HG02610 (cell line): ENCODE results near the gene TADA3.

Experiments used
- ATAC-seq: cut with Tn5 transposase; IDR thresholded peaks from one replicate; pipeline ENCODE4 v1.9.1; 2021; ENCODE audit warnings: mild to moderate bottlenecking, moderate library complexity; ENCODE audit not compliant: unreplicated experiment

Gene TADA3

GRCh38 chr3:9810433-9810770 is 18.1 kb upstream of the TADA3 start:
- no peak for ATAC-seq

- ATAC-seq = peak; percentile 37
Observed at GRCh38 chr3:9809615-9810432, 17.6 kb upstream of the TADA3 start, which contains the start of gene TTLL3. TSS of gene TTLL3 (plus strand) at chr3:9810262. CDS start at chr3:9810662, 400 bp downstream.

- peak; percentile 19 for ATAC-seq
Observed at GRCh38 chr3:9809239-9809614, 17.0 kb upstream of the TADA3 start.

- peak; percentile 40 for ATAC-seq
Observed at GRCh38 chr3:9808345-9809037, 16.2 kb upstream of the TADA3 start.

- no peak for ATAC-seq
Observed at GRCh38 chr3:9807981-9808344, 15.7 kb upstream of the TADA3 start.

- no peak for ATAC-seq
Observed at GRCh38 chr3:9806688-9807589, 14.7 kb upstream of the TADA3 start.

- no peak for ATAC-seq
Observed at GRCh38 chr3:9806137-9806536, 13.9 kb upstream of the TADA3 start.

- no peak for ATAC-seq
Observed at GRCh38 chr3:9804996-9805395, 12.7 kb upstream of the TADA3 start.

- ATAC-seq = no peak
Observed at GRCh38 chr3:9803494-9803893, 11.2 kb upstream of the TADA3 start.

GRCh38 chr3:9800529-9800928 is 8.3 kb upstream of the TADA3 start:
- ATAC-seq = no peak

- ATAC-seq = no peak
Observed at GRCh38 chr3:9797196-9797945, 5.1 kb upstream of the TADA3 start.

GRCh38 chr3:9795207-9795606 is 2.9 kb upstream of the TADA3 start:
- peak; percentile 25 for ATAC-seq

- ATAC-seq = no peak
Observed at GRCh38 chr3:9794400-9794799, 2.1 kb upstream of the TADA3 start.

- ATAC-seq = no peak
Observed at GRCh38 chr3:9793161-9793781, 998 bp upstream of the TADA3 start.

GRCh38 chr3:9791790-9792404 is 376 bp downstream of the TADA3 start:
- no peak for ATAC-seq

GRCh38 chr3:9791127-9791526 is 1.1 kb downstream of the TADA3 start:
- no peak for ATAC-seq

- no peak for ATAC-seq
Observed at GRCh38 chr3:9787714-9788113, 4.6 kb downstream of the TADA3 start.

- no peak for ATAC-seq
Observed at GRCh38 chr3:9786825-9787669, 5.2 kb downstream of the TADA3 start.

- ATAC-seq = no peak
Observed at GRCh38 chr3:9786209-9786739, 6.0 kb downstream of the TADA3 start.
